GM21619 (cell line): ENCODE results near the gene ASIC3.

Source experiments
- ATAC-seq: cut with Tn5 transposase; IDR thresholded peaks from one replicate; pipeline ENCODE4 v1.9.1; 2021; ENCODE audit not compliant: unreplicated experiment

Gene ASIC3

GRCh38 chr7:151083071-151083823 is 34.9 kb downstream of the ASIC3 start, which contains the start of gene TMUB1:
TSS of gene TMUB1 (minus strand) at chr7:151083493. CDS start at chr7:151082563, 930 bp downstream.
- peak; percentile 41 for ATAC-seq

GRCh38 chr7:151083824-151084160 is 35.5 kb downstream of the ASIC3 start:
- ATAC-seq: no peak

GRCh38 chr7:151085329-151085690 is 37.0 kb downstream of the ASIC3 start:
- no peak for ATAC-seq

DNA sequence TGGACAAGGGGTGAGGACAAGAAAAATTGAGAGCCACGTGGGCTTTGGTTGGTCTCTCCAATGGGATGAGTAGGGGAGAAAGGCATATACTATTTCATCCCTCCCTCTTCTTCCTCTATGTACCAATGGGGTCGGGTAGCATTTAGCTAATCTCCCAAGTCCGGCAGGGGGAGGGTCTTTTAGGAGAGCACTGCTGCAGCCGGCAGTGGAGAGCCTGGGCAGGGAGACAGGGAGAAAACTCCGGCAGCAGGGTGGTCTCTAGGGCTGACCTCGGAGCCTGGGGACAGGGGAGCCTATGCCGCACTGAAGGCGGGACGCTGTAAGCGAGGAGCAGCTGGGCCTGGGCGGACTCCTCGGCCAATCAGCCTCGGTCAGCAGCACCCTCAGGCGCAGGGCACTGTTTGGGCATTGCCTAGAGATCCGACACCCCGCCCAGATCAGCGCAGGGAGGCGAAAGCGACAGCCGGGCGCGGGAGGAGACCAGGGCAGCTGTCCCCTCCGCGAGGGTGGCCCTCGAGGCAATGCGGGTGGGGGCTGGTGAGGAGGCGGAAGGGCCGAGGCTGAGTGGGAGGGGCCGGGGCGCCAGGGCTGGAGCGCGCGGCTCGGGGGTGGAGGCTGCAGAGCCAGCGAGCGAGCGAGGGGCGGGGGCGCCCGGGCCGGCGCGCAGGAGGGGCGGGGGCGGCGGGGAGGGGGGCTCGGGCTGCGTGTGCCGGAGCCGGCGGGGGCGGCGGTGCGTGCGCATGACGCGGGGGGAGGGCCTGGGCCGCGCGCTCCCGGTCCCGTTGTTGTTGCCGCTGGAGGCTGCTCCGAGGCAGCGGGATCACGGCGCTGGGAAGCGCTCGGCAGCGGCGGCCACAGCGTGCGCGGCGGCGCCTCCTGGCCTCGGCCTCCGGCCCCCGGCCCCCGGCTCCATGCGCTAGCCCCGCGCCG is 37.6 kb downstream of the ASIC3 start, which contains the start of gene AGAP3:
Gene AGAP3 (plus strand): TSS at position 785 of the 930 bp plus-strand sequence. CDS start 267 bp downstream, outside the sequence.
- ATAC-seq: peak; percentile 45

DNA sequence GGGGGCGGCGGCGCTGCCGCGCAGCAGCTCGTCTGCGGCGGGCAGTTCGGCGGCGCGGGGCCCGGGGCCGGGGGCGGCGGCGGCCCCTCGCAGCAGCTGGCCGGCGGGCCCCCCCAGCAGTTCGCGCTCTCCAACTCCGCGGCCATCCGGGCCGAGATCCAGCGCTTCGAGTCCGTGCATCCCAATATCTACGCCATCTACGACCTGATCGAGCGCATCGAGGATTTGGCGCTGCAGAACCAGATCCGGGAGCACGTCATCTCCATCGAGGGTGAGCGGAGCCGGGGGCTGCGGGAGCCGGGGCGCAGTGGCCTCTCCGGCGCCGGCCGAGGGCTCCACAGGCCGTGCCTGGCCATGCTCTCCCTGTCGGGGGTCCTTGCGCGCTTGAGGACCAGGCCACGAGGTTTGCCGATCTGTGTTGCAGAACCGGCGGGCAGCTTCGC is 38.5 kb downstream of the ASIC3 start:
- ATAC-seq: no peak

GRCh38 chr7:151087245-151088018 is 39.1 kb downstream of the ASIC3 start:
- peak; percentile 18 for ATAC-seq

DNA sequence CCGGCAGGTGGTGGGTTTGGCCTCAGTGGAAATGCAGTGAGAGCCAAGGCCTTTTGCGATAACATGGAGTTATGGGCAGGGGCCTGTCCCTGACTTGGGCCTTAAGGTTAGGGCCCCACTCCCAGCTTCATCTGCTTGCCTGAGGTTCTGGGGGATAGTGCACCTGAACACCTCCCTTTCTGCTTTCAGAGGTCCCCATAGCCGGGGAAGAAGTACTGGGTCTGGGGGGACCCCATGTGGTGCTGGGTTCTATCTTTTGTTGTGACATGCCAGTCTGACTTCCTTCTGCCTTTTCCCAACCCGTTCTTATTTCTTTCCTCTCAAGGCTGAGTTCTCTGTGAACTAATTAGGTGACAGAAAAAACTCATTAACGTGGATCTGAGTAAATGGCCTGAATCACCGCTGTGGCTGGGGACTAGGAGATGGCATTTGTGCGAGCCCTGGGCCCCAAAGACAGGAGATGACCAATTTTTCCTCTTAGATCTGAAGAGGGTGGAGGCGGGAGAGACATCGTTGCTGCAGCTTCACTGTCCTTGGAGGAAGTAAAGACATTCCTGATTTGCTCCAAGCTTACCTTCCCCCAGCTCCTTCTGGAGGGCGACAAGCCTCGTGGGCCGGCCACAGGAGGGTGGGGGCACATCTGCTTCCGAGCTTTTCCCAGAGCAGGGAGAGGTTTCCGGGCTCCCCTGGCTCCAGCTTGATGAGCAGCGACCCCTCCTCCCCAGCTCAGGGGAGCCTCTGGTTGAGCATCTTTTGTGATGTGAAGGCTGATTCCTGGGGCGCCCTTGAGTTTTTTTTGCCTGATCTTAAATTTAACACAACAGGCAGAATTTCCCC is 39.9 kb downstream of the ASIC3 start:
- ATAC-seq: no peak

DNA sequence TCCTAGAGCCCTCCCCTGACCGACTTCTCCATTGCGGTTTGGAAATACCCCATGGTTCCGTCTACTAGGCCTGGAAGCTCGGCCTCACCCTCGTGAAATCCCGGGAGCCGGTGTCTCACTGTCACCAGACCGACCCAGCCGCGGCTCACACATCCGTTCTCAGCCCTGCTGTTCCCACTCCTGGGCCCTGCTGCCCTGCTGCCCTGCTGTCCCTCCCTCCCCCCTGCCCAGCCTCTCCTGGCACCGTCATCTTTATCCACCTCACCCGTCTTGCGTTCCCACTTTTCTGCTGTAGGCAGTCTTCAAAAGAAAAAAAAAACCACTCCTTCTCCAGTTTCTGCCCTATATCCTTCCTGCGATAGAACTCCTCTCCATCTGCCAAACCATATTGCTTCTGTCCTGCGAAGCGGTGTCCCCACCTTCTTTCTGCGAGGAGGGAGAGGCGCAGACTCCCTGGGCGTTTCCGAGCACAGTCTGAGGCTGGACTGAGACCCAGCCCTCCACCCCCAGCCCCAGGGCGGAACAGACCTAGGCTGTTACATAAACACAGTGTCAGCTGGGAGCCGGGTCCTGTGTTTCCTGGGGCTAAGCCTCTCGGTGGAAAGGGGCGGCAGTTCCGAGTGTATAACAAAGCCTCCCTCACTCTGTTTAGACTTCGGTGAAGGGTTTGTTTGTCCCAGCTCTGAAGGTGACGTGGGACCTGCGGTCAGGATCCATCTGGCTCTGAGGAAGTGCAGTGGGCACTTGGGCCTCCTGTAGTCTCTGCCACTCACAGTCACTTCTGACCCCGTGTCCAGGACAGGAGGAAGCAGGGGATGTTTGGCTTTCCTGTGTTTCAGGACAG is 40.7 kb downstream of the ASIC3 start:
- ATAC-seq: no peak

GRCh38 chr7:151089893-151090730 is 41.8 kb downstream of the ASIC3 start:
- no peak for ATAC-seq

GRCh38 chr7:151091003-151091402 is 42.7 kb downstream of the ASIC3 start:
- ATAC-seq: no peak

DNA sequence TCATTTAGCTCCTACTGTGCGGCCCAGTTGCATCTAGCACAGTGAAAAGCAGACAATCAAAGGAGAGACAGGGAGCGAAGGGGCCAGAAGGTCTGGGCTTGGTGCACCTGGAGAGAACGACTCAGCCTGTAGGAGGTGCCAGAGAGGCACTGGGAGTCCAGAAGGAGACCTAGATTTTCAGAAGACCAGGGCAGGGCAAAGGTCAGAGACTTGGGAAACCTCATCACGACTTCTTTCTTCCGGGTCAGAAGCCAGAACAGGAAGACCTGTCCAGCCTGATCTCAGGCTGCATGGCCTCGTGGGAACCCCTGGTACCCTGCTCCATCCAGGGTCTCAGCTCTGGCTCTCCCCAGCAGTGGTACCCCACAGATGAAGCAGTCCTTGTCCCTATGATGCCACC is 43.1 kb downstream of the ASIC3 start:
- ATAC-seq: no peak

DNA sequence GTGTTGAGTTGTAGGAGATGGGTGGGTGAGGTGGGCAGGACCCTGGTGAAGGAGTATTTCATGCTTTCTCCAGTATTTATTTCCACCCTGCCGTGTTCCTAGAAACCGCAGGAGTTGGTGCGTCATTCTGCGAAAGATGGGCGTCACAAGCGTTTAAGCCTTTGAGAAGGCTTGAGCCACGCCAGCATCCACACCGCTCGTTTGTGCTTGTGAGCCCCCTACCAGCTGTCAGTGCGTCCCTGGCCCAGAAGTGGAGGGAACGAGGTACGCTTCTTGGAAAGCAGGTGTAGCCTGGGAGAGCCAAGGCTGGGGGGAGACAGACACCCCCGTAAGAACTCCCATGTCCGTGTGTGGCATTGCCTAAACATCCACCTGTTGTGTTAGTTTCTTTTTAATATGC is 43.7 kb downstream of the ASIC3 start:
- no peak for ATAC-seq

GRCh38 chr7:151093748-151094147 is 45.4 kb downstream of the ASIC3 start:
- ATAC-seq: no peak

DNA sequence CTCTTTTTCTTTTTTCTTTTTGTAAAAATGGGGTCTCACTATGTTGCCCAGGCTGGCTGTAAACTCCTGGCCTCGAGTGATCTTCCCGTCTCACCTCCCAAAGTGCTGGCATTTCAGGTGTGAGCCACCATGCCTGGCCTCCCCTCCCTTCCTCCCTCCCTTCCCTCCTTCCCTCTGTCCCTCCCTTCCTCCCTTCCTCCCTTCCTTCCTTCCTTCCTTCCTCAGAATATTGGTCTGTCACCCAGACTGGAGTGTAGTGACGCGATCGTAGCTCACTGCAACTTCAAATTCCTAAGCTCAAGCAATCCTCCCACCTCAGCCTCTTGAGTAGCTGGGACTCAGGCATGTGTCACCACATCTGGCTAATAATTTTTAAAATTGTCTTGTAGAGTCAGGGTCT is 46.3 kb downstream of the ASIC3 start:
- no peak for ATAC-seq

GRCh38 chr7:151095123-151095797 is 46.9 kb downstream of the ASIC3 start:
- no peak for ATAC-seq

DNA sequence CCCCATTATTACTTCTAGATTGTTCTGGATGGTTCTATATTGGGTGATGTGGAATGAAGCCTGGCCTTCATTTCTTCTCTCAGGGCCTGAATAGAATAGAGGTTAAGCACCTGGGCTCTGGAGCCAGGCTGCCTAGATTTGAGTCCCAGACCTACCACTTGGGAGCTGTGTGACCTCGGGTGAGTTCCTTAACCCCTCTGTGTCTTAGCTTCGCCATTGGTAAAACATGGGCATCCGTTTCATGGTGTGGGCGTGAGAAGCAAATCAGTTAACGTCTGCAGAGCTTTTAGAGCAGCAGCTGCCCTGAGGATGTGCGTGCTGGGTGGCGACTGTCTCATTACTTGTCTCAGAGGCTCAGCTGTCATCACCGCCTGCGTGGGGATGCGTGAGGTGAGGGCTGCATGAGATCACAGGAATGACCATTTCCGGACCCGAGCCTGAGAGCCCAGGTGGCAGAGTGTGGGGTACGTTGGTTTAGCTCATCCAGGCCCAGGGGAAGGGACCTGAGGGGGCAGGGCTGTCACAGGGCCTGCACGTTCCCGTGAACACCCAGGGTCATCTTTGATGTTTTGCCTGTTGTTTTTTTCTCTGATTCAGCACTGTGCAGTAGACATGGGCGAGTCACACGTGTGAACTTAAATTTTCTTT is 47.6 kb downstream of the ASIC3 start:
- no peak for ATAC-seq

GRCh38 chr7:151099486-151100211 is 51.3 kb downstream of the ASIC3 start:
- no peak for ATAC-seq
